CD4-positive, alpha-beta T cell treated with Interleukin-4 for 4 hours (primary cell): ENCODE data around the gene PRSS1.

ENCODE experiments used
- DNase-seq: peaks from one replicate; pipeline ENCODE4 v3.0.0-alpha.2; 2020

Gene PRSS1

DNA sequence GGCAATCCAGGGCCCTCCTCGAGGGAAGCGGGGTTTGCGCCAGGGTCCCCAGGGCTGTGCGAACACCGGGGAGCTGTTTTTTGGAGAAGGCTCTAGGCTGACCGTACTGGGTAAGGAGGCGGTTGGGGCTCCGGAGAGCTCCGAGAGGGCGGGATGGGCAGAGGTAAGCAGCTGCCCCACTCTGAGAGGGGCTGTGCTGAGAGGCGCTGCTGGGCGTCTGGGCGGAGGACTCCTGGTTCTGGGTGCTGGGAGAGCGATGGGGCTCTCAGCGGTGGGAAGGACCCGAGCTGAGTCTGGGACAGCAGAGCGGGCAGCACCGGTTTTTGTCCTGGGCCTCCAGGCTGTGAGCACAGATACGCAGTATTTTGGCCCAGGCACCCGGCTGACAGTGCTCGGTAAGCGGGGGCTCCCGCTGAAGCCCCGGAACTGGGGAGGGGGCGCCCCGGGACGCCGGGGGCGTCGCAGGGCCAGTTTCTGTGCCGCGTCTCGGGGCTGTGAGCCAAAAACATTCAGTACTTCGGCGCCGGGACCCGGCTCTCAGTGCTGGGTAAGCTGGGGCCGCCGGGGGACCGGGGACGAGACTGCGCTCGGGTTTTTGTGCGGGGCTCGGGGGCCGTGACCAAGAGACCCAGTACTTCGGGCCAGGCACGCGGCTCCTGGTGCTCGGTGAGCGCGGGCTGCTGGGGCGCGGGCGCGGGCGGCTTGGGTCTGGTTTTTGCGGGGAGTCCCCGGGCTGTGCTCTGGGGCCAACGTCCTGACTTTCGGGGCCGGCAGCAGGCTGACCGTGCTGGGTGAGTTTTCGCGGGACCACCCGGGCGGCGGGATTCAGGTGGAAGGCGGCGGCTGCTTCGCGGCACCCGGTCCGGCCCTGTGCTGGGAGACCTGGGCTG is 47.5 kb downstream of the PRSS1 start:
- DNase-seq = no peak

DNA sequence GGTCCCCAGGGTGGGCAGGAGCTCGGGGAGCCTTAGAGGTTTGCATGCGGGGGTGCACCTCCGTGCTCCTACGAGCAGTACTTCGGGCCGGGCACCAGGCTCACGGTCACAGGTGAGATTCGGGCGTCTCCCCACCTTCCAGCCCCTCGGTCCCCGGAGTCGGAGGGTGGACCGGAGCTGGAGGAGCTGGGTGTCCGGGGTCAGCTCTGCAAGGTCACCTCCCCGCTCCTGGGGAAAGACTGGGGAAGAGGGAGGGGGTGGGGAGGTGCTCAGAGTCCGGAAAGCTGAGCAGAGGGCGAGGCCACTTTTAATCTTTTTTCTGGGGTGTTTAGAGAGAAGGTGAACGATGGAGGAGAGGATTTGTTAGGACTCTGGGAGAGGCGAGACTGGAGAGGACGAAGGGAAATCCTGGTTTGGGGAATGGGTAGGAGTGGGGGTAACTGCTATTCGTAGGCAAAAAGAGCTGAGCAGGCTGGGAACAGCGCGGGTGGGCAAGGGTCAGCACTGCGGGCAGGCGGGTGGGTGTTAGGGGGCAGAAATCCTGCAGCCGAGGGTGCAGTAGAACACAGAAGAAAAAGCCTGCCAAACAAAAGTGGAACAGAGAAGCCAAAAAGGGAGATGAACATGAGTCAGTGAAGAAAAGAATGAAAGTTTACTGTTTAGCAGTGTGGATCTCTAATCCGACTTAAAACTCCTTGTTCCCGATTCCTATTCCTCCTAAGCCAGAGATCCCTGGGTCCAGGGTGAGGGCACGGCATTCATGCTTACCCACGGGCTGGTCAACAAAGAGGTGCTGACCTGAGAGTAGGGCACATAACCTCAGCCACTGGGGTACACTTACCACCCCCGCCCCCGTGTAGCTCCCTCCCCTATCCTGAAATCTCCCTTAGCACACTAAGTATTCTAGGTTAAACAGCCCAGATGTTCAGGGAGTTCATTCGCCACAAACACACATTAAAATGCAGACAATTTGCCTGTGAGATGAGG is 48.4 kb downstream of the PRSS1 start:
- DNase-seq = peak; percentile 63

DNA sequence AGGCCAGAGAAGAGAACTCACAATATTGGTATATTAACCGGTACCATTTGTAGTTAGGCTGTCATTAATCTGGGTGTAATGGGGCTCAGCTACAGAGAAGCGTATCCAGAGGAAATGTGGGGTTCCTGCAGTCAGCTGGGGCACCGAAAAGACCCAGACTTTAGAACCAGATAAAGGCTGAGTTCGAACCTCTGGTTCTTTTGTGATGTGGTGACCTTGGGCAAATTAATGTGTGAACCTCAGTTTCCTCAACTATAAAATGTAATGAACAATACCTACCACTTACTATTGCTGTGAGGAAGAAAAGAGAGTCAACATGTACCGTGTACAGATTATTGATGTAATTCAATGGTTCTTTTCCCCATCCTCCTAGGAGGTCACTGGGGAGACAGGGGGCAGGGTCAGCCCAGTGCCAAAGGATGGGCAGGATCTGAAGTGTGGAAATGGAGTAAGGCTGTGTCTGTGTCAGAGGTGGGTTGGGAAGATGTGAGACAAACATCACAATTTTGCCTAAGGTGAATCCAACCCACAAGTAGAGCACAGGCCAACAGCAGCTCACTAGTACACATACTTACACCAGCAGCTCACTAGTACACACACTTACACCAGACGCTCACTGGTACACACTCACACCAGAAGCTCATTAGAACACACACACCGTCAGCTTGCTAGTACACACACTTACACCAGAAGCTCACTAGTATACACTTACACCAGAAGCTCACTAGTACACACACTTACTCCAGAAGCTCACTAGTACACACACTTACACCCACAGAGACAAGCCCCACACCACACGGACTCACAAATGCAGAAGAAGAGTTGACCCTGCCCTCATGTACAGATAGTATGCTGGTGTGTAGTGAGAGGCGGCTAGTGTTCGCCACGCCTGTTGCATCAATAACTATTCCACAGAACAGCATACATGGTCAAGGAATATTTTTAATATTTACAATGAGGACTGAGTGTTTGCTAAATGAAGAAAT is 49.5 kb downstream of the PRSS1 start:
- peak; percentile 74 for DNase-seq

DNA sequence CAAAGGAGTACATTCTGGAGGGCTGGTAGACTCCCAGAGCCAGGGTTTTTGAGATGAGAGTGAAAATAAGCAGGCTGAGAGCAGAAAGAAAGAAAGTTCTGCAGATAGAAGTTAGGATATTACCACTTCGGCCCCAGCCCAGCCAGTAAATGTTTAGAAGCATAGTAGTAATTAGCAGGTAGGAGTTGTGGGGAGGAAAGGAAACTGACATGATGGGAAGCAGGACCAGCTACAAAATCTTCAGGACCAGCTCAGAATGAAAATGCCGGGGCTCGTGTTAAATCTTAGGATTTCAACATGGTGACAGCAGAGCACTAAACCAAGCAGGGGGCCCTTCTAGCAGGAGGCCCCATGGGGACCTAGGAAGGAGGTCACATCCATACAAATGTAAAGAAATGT is 50.2 kb downstream of the PRSS1 start:
- no peak for DNase-seq

DNA sequence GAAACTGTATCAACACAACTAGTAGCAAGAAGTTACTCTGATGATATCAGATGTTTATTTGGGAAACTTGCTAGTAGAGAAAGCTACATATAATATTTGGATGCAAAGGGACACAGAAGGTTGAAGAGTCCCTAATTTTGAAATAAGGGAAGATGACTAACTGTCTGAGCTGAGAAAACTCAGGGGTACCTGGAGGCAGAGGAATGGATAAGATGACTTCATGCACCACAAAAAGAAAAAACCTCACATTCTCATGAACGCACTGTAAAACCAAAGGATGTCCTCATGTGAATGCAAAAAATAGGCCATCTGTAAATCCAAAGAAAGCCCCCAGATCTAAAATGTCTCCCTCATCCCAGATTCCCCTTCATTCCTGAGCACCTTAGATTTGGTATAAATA is 50.8 kb downstream of the PRSS1 start:
- DNase-seq = peak; percentile 74

DNA sequence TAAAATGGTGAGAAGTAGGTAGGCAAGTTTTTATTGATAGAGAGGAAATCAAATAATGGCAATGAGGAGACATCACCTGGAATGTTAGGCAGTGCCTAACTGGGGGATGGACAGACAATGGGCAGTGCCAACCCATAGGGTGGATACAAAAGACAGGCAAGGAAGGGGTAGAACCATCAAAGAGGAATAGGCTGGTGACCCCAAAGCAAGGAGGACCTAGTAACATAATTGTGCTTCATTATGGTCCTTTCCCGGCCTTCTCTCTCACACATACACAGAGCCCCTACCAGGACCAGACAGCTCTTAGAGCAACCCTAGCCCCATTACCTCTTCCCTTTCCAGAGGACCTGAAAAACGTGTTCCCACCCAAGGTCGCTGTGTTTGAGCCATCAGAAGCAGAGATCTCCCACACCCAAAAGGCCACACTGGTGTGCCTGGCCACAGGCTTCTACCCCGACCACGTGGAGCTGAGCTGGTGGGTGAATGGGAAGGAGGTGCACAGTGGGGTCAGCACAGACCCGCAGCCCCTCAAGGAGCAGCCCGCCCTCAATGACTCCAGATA is 51.5 kb downstream of the PRSS1 start:
- DNase-seq = no peak

DNA sequence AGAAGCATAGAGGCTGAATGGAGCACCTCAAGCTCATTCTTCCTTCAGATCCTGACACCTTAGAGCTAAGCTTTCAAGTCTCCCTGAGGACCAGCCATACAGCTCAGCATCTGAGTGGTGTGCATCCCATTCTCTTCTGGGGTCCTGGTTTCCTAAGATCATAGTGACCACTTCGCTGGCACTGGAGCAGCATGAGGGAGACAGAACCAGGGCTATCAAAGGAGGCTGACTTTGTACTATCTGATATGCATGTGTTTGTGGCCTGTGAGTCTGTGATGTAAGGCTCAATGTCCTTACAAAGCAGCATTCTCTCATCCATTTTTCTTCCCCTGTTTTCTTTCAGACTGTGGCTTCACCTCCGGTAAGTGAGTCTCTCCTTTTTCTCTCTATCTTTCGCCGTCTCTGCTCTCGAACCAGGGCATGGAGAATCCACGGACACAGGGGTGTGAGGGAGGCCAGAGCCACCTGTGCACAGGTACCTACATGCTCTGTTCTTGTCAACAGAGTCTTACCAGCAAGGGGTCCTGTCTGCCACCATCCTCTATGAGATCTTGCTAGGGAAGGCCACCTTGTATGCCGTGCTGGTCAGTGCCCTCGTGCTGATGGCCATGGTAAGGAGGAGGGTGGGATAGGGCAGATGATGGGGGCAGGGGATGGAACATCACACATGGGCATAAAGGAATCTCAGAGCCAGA is 52.5 kb downstream of the PRSS1 start:
- DNase-seq = no peak

DNA sequence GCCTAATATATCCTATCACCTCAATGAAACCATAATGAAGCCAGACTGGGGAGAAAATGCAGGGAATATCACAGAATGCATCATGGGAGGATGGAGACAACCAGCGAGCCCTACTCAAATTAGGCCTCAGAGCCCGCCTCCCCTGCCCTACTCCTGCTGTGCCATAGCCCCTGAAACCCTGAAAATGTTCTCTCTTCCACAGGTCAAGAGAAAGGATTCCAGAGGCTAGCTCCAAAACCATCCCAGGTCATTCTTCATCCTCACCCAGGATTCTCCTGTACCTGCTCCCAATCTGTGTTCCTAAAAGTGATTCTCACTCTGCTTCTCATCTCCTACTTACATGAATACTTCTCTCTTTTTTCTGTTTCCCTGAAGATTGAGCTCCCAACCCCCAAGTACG is 53.0 kb downstream of the PRSS1 start:
- DNase-seq = no peak
